DMS53 (cell line): ENCODE data around the gene NPAS2.

ENCODE experiments used
- DNase-seq: peaks from one replicate; lab custom pipeline; 2025; lab: John Stamatoyannopoulos, UW

Gene NPAS2

DNA sequence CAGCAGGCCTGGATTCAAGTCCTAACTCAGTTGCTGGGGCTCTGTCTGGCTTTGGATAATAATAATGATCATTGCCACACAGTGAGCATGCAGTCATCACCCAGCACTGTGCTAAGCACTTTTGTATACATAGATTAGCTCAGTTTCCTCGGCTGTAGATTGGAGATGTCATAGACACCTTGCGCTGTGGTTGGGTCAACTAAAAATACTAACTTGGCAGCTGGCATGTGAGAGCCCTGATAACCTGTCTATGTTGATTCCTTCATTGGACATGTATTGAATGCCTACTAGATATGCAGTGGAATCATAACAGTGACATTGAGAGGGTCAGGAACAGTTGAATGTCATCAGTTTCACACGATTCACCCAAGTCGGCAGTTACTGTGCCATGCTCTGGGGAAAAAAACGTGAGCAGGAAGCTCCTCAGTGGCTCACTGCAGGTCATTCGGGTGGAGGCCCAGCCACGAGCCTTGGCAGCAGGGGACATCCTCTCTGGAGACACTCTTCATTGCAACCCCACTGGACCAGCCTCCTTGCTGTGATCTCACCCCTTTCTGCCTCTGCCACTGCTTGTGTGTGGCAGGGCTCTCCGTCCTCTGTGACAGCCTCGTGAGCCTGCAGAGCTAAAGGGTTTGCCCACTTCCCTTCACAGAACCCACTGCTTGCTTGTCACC, 85.3 kb downstream of the NPAS2 start:
- DNase-seq = no peak

GRCh38 chr2:100906131-100906530, 86.2 kb downstream of the NPAS2 start:
- no peak for DNase-seq

DNA sequence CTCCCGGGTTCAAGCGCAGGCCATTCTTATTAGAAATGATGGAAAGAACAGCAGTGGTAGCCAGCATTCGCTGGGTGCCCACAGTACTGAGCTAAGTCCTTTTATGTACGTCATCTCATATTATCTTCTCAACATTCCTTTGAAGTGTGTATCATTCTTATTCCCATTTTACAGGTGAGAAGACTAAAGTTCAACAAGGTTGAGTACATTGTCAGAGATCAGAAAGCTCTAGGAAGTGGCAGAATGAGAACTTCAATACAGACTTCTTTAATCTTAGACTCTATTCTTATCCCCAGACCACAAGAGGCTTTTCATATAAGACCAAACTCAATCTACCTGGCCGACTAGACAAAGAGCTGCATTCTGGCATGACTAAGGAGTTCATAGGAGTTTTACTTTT, 86.7 kb downstream of the NPAS2 start:
- DNase-seq = no peak

GRCh38 chr2:100907832-100908231, 87.9 kb downstream of the NPAS2 start:
- DNase-seq = no peak

DNA sequence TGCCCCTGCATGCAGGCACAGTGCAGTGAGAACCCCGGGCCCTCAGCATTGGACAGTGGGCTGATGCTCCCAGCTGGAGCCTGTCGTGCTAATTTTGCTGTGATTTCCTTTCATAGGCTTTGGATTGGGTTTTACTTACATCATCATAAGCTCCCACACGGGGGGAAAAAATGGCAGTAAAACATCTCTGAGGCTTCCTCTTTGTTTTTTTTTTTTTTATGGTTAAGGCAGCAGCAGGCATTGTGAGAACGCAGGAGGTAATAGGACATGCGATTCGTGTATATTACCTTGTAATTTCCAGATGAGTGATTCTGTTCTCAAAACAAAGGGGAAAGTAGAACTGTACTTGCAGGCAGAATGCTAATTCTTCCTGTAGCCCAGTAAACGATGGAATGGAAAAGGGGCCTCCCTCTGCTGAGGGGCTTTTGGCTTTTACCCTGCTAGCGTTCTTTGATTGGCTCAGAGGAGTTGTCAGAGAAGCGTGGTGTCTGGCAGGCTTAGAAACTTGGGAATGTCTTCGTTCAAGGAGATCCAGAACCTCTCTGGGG, 89.7 kb downstream of the NPAS2 start:
- DNase-seq = no peak

GRCh38 chr2:100910111-100910510, 90.2 kb downstream of the NPAS2 start:
- DNase-seq = no peak

DNA sequence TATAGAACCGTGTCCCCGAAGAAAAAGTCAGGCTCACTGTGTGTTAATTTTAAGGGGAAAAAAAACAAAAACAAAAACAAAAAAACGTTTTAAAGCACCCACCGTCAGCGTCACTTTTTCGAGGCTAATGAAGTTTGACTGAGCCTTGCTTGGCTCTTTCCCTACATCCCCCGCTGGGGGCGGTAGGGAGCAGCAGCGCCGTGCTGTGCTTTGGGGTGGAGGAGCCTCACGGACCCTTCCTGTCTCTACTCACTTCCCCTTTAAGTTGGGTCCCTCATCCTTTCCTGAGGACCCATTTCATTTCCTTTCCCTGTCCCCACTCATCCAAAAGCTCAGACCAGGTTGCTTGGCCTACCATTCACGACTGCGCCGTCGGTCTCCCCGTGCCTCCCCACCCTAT, 99.4 kb downstream of the NPAS2 start:
- DNase-seq = no peak

GRCh38 chr2:100921685-100922161, 101.8 kb downstream of the NPAS2 start:
- no peak for DNase-seq

DNA sequence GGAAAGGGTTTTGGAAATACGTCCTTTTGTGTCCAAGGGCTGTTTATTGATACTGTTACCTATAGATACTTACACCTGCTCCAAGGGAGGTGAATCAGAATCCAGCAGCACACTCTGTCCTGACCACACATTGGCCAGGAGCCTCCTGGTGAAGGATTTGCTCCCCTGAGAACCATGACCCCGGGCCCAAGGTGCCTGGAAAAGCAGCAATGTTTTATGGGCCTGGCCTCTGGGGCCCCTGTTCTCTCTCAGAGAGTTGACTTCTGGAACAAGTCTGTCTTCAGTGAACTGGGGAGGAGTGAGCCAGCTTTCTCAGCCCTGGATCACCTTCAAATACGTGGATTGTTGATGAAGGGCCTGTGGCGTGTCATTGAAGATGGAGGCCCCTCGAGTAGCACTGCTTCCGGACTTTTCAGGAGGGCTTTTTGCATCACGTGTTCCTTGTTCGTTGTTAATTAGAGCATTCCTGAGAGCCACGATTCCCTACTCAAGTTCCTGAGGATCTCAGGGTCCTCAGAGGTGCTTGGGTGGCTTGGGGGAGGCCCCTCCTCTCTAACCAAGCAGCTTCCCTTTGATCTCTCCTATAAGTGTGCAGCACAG, 103.6 kb downstream of the NPAS2 start:
- no peak for DNase-seq

GRCh38 chr2:100924122-100924519, 104.2 kb downstream of the NPAS2 start:
- no peak for DNase-seq

- no peak for DNase-seq
Measured at GRCh38 chr2:100924520-100925451, 104.8 kb downstream of the NPAS2 start.

DNA sequence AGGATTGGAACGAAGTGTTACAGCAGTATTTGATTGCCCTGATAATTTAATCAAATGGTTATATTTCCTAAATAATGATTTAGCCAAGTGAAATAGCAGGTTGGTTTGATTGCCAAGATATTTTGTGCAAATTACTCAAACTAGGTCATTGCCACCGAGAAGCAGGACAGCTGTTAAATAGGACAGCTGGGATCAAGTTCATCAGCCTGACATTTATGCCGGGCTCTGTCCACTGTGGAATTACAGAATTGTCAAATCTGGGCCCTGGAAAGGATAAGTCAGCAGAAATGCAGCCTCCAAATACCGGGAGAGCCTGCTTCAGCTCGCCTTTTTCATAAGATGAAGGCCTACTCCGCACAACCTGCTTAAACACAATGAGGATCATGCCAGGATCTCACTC, 108.3 kb downstream of the NPAS2 start:
- DNase-seq = no peak

- no peak for DNase-seq
Measured at GRCh38 chr2:100929147-100929546, 109.2 kb downstream of the NPAS2 start.

GRCh38 chr2:100934504-100935371, 114.8 kb downstream of the NPAS2 start:
- DNase-seq = no peak

GRCh38 chr2:100935372-100935752, 115.4 kb downstream of the NPAS2 start:
- no peak for DNase-seq

DNA sequence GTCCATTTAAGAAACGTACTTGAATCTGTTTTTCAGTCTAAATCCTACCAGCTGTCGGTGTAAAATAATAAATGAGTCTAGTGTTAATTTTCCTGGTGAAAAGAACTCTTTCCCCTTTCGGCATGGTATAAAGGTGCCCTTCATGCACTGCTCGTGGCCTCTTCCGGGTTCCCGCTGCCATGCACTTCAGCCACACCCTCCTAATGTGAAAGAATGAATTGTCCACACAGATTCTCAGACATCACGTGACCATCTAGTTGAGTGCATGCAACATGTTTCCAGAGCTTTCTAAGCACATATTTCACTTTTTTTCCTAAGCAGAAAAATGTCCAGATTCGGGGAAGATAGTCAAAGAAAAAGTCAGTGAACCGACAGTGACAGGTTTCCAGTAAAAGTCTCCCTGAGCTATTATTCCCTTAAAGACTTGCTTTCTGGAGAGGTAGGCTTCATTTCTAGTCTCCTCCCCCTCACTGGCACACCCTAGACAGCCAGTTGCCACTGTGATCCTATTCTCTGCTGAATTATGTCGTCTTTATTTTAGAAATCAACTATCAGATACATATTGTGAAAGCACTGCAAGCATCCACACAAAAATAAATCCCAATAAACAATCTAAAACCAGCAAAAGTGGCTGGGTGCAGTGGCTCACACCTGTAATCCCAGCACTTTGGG, 116.3 kb downstream of the NPAS2 start:
- DNase-seq = no peak

- no peak for DNase-seq
Measured at GRCh38 chr2:100936972-100937542, 117.1 kb downstream of the NPAS2 start.

- peak; percentile 14 for DNase-seq
Measured at GRCh38 chr2:100938031-100939026, 118.4 kb downstream of the NPAS2 start.

DNA sequence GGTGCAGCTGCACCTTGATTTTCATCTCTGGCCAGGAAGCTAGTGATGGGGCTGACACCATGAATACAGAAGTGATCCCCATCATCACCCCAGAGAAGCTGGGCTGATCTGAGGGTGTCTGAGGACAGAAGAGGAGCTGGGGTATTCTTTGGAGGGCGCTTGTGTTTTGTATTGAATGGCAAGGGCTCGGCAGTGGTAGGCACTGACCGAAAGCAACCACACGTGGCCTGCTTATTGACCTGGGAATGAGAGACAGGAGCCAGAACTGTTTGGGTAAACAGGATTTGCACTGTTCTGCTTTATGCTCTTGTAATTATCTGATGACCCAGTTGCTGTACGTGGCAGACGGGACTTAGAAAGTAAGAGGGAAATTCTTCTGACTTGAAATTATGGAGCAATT, 119.5 kb downstream of the NPAS2 start:
- DNase-seq = no peak
